SK-N-SH (cell line): ENCODE measurements around the gene OTC. TPM values are rescaled to one million over a fixed set of nuclear protein-coding genes. Genes with fewer than 3 reads are reported as not detected.

Source experiments
- CTCF ChIA-PET: fragments of 300-600, 350-600 bp; formaldehyde crosslinking; extraction: SDS; loops from one replicate; lab custom pipeline; 2021; lab: Yijun Ruan, JAX
- POLR2A ChIA-PET: fragments of 350-600 bp; sonication (Branson Sonifier 250); formaldehyde crosslinking; extraction: SDS; loops from one replicate; lab custom pipeline; 2020; ENCODE audit warnings: antibody characterized with exemption, inconsistent platforms; lab: Yijun Ruan, JAX
- DNase-seq: peaks from one replicate; pipeline ENCODE4 v3.0.0; 2012
- H2AFZ ChIP-seq: fragments of 200-600 bp; sonication (generic); 2 replicates; pipeline ENCODE4 v1.8.1; 2016; ENCODE audit warnings: antibody characterized with exemption, mild to moderate bottlenecking, low read depth
- H3F3A ChIP-seq: fragments of 200-600 bp; sonication (generic); replicated peaks from 2 replicates; pipeline ENCODE3; 2016; ENCODE audit warnings: antibody characterized with exemption, mild to moderate bottlenecking; ENCODE audit not compliant: insufficient read depth
- H3K27ac ChIP-seq, 2 experiments: fragments of 200-500 bp in 1 of 2; fragments of 200-600 bp in 1 of 2; sonication (Bioruptor generic) in 1 of 2; sonication (generic), shearing (Covaris generic) in 1 of 2; 2 replicates each; pipeline versions ENCODE4 v1.5.1 to v1.6.1; 2014 to 2016; ENCODE audit warnings: low read depth in 2 of 2, inconsistent platforms in 1 of 2, low read length in 1 of 2, mild to moderate bottlenecking in 1 of 2, mixed read lengths in 1 of 2
- H3K27me3 ChIP-seq: fragments of 200-600 bp; sonication (generic), shearing (Covaris generic); 2 replicates; pipeline ENCODE4 v1.6.1; 2016; ENCODE audit warnings: mixed run types; ENCODE audit not compliant: insufficient read depth
- H3K36me3 ChIP-seq, 2 experiments: fragments of 200-500 bp in 1 of 2; fragments of 200-600 bp in 1 of 2; sonication (Bioruptor generic) in 1 of 2; sonication (generic) in 1 of 2; replicated peaks in 1 of 2; 2 replicates each; pipeline versions ENCODE3 to v1.5.1; 2014 to 2016; ENCODE audit warnings: low read length in 1 of 2, mild to moderate bottlenecking in 1 of 2; ENCODE audit not compliant: insufficient read depth in 2 of 2, control insufficient read depth in 1 of 2
- H3K4me1 ChIP-seq, 2 experiments: fragments of 200-500 bp in 1 of 2; fragments of 200-600 bp in 1 of 2; sonication (Bioruptor generic) in 1 of 2; sonication (generic), shearing (Covaris generic) in 1 of 2; 2 replicates each; pipeline versions ENCODE4 v1.5.1 to v1.6.1; 2014 to 2016; ENCODE audit warnings: low read depth in 1 of 2, low read length in 1 of 2, mixed run types in 1 of 2; ENCODE audit not compliant: insufficient read depth in 2 of 2, control insufficient read depth in 1 of 2
- H3K4me2 ChIP-seq: fragments of 200-600 bp; sonication (generic), shearing (Covaris generic); 2 replicates; pipeline ENCODE4 v1.6.1; 2017; ENCODE audit warnings: mixed run types
- H3K4me3 ChIP-seq, 2 experiments: fragments of 200-500 bp in 1 of 2; fragments of 200-600 bp in 1 of 2; sonication (Bioruptor generic) in 1 of 2; sonication (generic), shearing (Covaris generic) in 1 of 2; 2 replicates each; pipeline versions ENCODE4 v1.5.1 to v1.8.1; 2014 to 2016; ENCODE audit warnings: low read depth in 2 of 2, inconsistent platforms in 1 of 2, low read length in 1 of 2, mild to moderate bottlenecking in 1 of 2, mixed read lengths in 1 of 2, moderate library complexity in 1 of 2
- H3K79me2 ChIP-seq: fragments of 200-600 bp; sonication (generic); 2 replicates; pipeline ENCODE4 v1.8.1; 2017; ENCODE audit warnings: mild to moderate bottlenecking; ENCODE audit not compliant: insufficient read depth
- H3K9ac ChIP-seq: fragments of 200-600 bp; sonication (generic); 2 replicates; pipeline ENCODE4 v1.6.1; 2017; ENCODE audit warnings: mixed run types
- H3K9me2 ChIP-seq: fragments of 200-600 bp; sonication (generic); 2 replicates; pipeline ENCODE4 v1.6.1; 2017; ENCODE audit warnings: mixed run types
- H3K9me3 ChIP-seq: fragments of 200-600 bp; sonication (generic); 2 replicates; pipeline ENCODE4 v1.6.1; 2017; ENCODE audit warnings: mixed run types, mild to moderate bottlenecking, moderate library complexity
- H4K20me1 ChIP-seq: fragments of 200-600 bp; sonication (generic); 2 replicates; pipeline ENCODE4 v1.6.1; 2017; ENCODE audit warnings: mild to moderate bottlenecking, mixed run types; ENCODE audit not compliant: insufficient read depth
- CTCF ChIP-seq: fragments of 200-600 bp; sonication (generic); IDR thresholded peaks from 2 replicates; pipeline ENCODE4 v1.6.1; 2017; ENCODE audit warnings: antibody characterized with exemption, mild to moderate bottlenecking, moderate library complexity
- ELF1 ChIP-seq: IDR thresholded peaks from 2 replicates; pipeline ENCODE4 v1.4.0; 2012
- EP300 ChIP-seq, 2 experiments: IDR thresholded peaks; 2 replicates each; pipeline versions ENCODE4 v1.4.0 to v1.6.1; 2012; ENCODE audit warnings: borderline replicate concordance in 1 of 2, low read depth in 1 of 2, low read length in 1 of 2
- EZH2phosphoT487 ChIP-seq: fragments of 200-600 bp; sonication (generic); IDR thresholded peaks from 2 replicates; pipeline ENCODE4 v1.6.1; 2017; ENCODE audit warnings: low read depth, mixed run types, mild to moderate bottlenecking, antibody characterized with exemption, moderate library complexity, borderline replicate concordance
- FOSL2 ChIP-seq: IDR thresholded peaks from 2 replicates; pipeline ENCODE4 v1.4.0; 2012; ENCODE audit warnings: low read depth, mild to moderate bottlenecking, moderate library complexity, borderline replicate concordance
- FOXM1 ChIP-seq: IDR thresholded peaks from 2 replicates; pipeline ENCODE4 v1.4.0; 2012; ENCODE audit warnings: low read depth, mild to moderate bottlenecking
- GATA2 ChIP-seq: sonication (generic); formaldehyde crosslinking; IDR thresholded peaks from 2 replicates; pipeline ENCODE4 v1.5.0; 2020; ENCODE audit warnings: mild to moderate bottlenecking, missing genetic modification reagents
- MAX ChIP-seq: IDR thresholded peaks from 2 replicates; pipeline ENCODE4 v1.4.0; 2012; ENCODE audit warnings: low read depth
- MXI1 ChIP-seq: IDR thresholded peaks from 2 replicates; pipeline ENCODE4 v1.6.1; 2012; ENCODE audit warnings: mild to moderate bottlenecking, low read depth, low read length, improper control_type of control experiment
- NFIC ChIP-seq: IDR thresholded peaks from 2 replicates; pipeline ENCODE4 v1.4.0; 2012; ENCODE audit warnings: borderline replicate concordance
- NRF1 ChIP-seq: IDR thresholded peaks from 2 replicates; pipeline ENCODE4 v1.6.1; 2012; ENCODE audit warnings: low read depth, mild to moderate bottlenecking, low read length
- PBX3 ChIP-seq: IDR thresholded peaks from 2 replicates; pipeline ENCODE4; 2012
- POLR2AphosphoS5 ChIP-seq: IDR thresholded peaks from 2 replicates; pipeline ENCODE4 v1.6.1; 2012; ENCODE audit warnings: low read depth, low read length
- RXRA ChIP-seq: IDR thresholded peaks from 2 replicates; pipeline ENCODE4 v1.4.0; 2012; ENCODE audit warnings: low read depth, mild to moderate bottlenecking, borderline replicate concordance
- SMC3 ChIP-seq: IDR thresholded peaks from 2 replicates; pipeline ENCODE4 v1.6.1; 2012; ENCODE audit warnings: low read depth, low read length, improper control_type of control experiment
- TAF1 ChIP-seq: IDR thresholded peaks from 2 replicates; pipeline ENCODE4 v1.6.1; 2012; ENCODE audit warnings: low read depth, mild to moderate bottlenecking, low read length, moderate library complexity, borderline replicate concordance
- USF1 ChIP-seq: IDR thresholded peaks from 2 replicates; pipeline ENCODE4 v1.4.0; 2012; ENCODE audit warnings: low read depth, borderline replicate concordance
- WGBS: methylation state at CpG from one replicate; pipeline ENCODE4 v1.1.6; 2017; ENCODE audit warnings: low lambda C conversion rate; 5-methylcytosine and 5-hydroxymethylcytosine counted together
- polyA plus RNA-seq, 3 experiments: library from polyadenylated mRNA; depleted of rRNA; stranded (reverse); fragments of >200 nt; gene quantifications; 2 replicates each; pipeline ENCODE4 v1.2.3, GENCODE V29; 2012

OTC gene
- polyA plus RNA-seq (2012; rRNA removed), result not detected in 2 replicates
- polyA plus RNA-seq (2012; cell fraction: cytosol; rRNA removed), result not detected in 2 replicates
- polyA plus RNA-seq (2012; cell fraction: nucleus; rRNA removed), result not detected in 2 replicates

DNA sequence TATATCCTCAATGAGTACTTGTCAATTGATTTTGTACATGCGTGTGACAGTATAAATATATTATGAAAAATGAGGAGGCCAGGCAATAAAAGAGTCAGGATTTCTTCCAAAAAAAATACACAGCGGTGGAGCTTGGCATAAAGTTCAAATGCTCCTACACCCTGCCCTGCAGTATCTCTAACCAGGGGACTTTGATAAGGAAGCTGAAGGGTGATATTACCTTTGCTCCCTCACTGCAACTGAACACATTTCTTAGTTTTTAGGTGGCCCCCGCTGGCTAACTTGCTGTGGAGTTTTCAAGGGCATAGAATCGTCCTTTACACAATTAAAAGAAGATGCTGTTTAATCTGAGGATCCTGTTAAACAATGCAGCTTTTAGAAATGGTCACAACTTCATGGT lies at the start of gene OTC:
TSS of gene OTC (plus strand) at position 243 of the 400 bp plus-strand sequence. CDS start at position 336, 93 bp downstream.
- CTCF ChIA-PET, result interaction anchor here (1.9 kb wide), 1 partner anchor 25 kb away, joined by 6 read pairs; the partner anchor contains the start of gene RPGR
- Histone ChIP-seq H2AFZ (no peak within 1 kb of the TSS), H3K79me2 (no peaks in the 10 kb centered on the region), H3K36me3 (no peaks in the 10 kb centered on the region), H3F3A (no peaks in the 10 kb centered on the region), H4K20me1 (no peaks in the 10 kb centered on the region), H3K27ac (no peak within 1 kb of the TSS), H3K4me1 (no peaks in the 10 kb centered on the region), H3K4me2 (no peak within 1 kb of the TSS), H3K4me3 (no peak within 1 kb of the TSS), H3K9me2 (no peaks in the 10 kb centered on the region), H3K27me3 (0 out of 2 replicates have a peak, but pooled peaks cover 15% of the 10 kb centered on the region), H3K9me3 (no peaks in the 10 kb centered on the region), H3K9ac (no peak within 1 kb of the TSS)
- 26% methylated on average over 4 of the region's 4 CpGs for WGBS
- POLR2A ChIA-PET, result no interaction called here
- no peak for DNase-seq
- no peak for TF ChIP-seq FOXM1
- no peak for TF ChIP-seq NFIC
- TF ChIP-seq MXI1, result no peak
- TF ChIP-seq RXRA, result no peak
- no peak for TF ChIP-seq PBX3
- TF ChIP-seq GATA2 (CRISPR knock-in tag), result no peak
- no peak for TF ChIP-seq POLR2AphosphoS5
- no peak for TF ChIP-seq TAF1
- TF ChIP-seq MAX, result no peak
- no peak for TF ChIP-seq EP300 (IDR thresholded peaks at IDR 0.05; ENCODE audit: borderline replicate concordance in 1 of 2, low read depth in 1 of 2, low read length in 1 of 2)
- no peak for TF ChIP-seq CTCF
- no peak for TF ChIP-seq EZH2phosphoT487
- no peak for TF ChIP-seq FOSL2
- no peak for TF ChIP-seq USF1
- TF ChIP-seq NRF1, result no peak
- TF ChIP-seq ELF1, result no peak
- TF ChIP-seq SMC3, result no peak
